ENCODE results near the gene SMTNL2.

GRCh38 chr17:4641297-4642195 lies 57.2 kb downstream of the SMTNL2 start, which contains the start of gene ALOX15:
- TF ChIP-seq, protein P1, sequence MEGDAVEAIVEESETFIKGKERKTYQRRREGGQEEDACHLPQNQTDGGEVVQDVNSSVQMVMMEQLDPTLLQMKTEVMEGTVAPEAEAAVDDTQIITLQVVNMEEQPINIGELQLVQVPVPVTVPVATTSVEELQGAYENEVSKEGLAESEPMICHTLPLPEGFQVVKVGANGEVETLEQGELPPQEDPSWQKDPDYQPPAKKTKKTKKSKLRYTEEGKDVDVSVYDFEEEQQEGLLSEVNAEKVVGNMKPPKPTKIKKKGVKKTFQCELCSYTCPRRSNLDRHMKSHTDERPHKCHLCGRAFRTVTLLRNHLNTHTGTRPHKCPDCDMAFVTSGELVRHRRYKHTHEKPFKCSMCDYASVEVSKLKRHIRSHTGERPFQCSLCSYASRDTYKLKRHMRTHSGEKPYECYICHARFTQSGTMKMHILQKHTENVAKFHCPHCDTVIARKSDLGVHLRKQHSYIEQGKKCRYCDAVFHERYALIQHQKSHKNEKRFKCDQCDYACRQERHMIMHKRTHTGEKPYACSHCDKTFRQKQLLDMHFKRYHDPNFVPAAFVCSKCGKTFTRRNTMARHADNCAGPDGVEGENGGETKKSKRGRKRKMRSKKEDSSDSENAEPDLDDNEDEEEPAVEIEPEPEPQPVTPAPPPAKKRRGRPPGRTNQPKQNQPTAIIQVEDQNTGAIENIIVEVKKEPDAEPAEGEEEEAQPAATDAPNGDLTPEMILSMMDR (IDR thresholded peaks at IDR 0.05 in 8 of 11, conservative IDR thresholded peaks at IDR 0.05 in 3 of 11) = no peak
- TF ChIP-seq POLR2A (IDR thresholded peaks at IDR 0.05) = no peak

Measured in spleen (tissue), 7 donors.